HG03520 (cell line): ENCODE data around the gene STK39.
"Not testable (repeated sequence)": the region's sequence is repeated elsewhere in the genome, so short reads cannot be mapped to it uniquely, and the experiment has no call there.

Experiments used
- ATAC-seq: cut with Tn5 transposase; IDR thresholded peaks from one replicate; pipeline ENCODE4 v1.9.1; 2021; ENCODE audit warnings: mild to moderate bottlenecking, moderate library complexity; ENCODE audit not compliant: unreplicated experiment

STK39 gene

DNA sequence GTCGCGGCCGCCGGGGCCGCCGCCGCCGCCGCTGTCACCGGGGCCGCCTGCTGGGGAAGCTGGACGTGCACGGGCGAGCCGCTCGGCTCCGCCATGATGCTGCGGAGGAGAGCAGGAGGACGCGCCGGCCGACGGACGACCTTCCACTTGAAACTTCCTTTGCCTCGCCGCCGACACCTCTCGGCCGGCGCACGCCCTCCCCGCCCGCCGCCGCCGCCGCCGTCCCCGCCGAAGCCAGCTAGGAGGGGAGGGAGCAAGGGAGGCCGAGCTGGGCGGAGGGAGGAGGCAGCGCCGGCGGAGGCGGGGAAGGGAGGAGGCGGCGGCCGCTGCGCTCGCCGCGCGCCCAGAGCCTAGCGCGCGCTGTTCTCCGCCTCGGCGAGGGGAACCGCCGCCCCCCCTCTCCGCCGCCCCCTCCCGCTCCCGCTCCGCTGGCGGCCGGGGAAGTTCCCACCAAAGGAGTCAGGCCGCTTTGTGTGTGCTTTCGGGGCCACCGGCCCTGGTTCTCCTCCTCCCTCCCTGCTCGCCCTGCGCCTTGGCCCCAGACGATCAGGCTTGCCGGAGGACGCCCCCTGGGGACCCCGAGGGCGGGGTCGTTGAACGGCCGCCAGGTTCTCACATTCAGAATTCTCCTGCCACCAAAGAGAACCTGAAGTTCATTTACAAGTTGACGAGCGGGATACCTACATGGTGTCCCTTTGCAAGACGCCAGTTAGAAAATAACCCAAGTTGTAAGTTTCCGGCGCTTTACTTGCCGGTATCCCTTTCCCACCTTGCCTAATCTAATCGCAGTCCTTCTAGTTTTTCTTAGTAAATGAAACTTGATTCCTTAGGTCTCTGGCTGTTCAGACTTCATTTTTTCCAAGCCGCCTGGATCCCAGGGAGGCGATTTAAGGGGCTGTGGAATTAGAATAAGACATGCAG lies at the start of gene STK39:
Gene STK39 (minus strand): TSS at position 255 of the 921 bp plus-strand sequence. CDS start 160 bp downstream, at position 95.
- peak; percentile 75 for ATAC-seq

DNA sequence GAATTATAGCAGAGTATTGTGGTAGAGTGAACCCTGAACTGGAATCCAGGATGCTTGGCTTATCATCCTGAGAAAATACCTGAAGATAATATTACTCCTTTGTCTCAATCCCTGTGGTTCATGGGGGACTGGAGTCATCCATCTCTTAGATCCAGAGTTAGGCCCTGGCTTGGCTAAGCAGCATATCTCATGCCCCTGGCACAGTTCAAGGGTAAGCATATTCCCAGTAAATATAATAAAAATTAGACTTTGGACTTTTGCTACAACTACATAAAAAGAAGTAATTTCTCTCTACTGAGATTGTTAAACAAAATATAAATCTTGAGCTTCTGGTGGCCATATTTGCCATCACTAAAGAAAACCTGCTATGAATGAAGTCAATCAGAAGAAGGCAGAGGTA lies 47.7 kb upstream of the STK39 start:
- ATAC-seq = no peak

DNA sequence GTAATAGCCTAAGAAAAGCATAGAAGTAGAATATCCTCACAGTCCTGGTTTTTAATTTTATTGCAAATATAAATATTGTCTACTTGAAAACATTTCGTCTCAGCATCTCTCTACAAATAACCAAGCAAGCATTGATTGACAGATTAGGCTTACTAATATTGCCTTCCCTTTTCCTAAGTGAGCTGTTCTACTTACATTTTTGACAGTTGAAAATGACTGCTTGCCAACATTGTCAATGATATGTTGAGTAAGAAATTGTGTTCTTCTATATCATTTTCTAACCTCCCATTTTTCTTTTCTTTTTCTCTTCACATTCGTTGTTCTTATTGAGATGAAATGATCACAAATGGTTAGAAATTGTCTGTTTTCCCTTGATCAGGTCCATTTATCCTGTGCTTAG lies 47.0 kb upstream of the STK39 start:
- ATAC-seq = no peak

DNA sequence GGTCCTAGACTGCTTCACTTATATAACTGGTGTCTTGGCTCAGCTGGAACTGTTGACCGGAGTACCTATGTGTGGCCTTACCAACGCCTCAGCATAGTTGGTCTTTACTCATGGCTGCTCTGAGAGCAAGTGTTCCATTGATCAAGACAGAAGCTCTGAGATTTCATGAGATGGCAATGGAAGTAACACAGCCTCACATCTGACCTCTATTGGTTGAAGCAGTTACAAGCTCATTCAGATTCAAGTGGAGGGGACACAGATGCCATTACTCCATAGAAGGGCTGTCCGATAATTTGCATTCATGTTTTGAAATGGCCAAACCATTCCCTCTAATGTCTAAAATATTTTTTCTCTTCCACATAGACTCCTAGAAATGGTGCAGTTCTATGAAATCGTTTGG lies 46.4 kb upstream of the STK39 start:
- ATAC-seq = no peak

DNA sequence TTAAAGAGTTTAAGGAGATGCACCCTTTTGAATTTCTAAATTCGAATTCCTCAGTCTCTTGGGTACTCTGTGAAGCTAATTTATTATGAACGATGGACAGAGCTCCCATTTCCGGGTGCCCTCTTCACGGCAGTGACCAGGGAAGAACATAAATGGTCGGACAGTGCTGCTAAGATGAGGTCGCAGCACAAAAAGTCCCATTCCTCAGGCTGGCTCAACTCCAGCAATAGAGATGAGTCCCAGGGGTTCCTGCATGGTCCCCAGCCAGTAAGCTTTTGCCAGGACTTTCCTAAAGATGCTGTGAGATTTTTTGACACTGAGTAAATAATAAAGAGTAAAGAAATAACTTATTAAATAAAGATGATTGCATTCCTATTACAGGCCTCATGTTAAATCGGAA lies 43.0 kb upstream of the STK39 start:
- no peak for ATAC-seq

DNA sequence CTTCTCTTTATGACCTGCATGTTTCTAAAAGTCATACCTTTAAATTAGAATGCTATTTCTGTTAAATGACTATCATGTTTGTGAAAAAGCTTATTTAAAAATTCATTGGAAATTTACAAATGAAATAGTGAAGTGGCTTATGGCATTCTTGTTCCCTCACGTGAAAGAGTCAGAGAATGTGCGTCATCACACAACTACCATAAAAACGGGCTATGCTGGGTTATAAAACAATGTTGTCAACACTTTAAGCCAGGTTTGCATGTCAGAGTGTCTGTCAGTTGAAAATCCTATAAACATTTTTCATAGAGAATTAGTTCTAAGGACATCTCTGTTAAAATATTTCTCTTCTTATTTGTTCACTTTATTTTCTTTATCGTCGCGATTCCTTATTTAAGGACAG lies 42.5 kb upstream of the STK39 start:
- no peak for ATAC-seq

DNA sequence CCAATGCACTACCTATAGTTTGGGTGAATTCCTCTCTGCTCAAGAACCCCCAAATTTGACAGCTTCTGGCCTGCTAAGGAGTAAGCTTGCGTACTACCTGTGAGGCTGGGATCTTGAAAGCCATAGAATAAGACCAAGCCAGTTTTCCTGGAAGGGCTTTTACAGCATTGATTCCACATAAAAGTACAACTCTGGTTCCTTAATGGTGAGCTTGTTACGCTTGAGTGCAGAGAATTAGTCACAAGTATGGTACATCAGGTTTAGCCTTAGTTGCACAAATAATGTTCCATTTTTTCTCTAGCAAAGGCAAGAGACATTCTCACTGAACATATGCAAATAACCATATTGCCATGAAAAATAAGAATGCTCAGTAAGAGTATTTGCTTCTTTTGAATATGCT lies 39.1 kb upstream of the STK39 start:
- ATAC-seq = no peak

DNA sequence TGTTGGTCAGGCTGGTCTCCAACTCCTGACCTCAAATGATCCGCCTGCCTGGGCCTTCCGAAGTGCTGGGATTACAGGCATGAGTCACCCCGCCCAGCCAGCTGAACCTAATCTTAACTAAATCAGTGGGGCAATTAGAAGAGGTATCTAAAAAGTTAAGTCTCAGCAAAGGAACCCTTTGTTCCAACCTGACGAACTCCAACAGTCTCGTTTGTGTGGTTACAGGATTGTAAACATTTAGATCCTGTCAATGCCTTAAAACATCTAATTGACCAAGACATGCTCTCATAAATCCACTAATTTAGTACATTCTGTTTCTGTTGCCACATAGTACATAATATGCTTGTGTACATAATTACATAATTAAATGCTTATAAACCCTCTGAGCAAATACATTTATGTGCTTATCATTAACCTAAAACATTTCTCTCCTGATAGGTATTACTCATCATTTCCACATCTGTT lies 31.1 kb upstream of the STK39 start:
- ATAC-seq = no peak

DNA sequence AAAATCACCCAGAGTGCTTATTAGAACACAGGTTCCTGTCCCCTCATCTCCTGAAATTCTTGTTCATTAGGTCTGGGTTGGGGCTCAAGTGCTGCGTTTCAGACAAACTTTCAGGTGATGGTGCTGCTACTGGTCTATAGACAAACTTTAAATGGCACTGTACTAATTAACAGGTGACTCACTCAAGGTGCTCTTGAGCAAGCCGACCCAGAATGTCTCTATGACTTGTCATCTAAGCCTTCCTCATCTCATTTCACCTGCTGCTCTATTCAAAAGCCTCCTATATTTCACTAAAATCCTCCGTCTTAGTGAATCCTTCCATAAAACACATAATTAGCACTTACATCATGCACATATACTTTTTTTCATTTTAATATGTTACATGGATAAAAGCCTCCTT lies 29.9 kb upstream of the STK39 start:
- no peak for ATAC-seq

DNA sequence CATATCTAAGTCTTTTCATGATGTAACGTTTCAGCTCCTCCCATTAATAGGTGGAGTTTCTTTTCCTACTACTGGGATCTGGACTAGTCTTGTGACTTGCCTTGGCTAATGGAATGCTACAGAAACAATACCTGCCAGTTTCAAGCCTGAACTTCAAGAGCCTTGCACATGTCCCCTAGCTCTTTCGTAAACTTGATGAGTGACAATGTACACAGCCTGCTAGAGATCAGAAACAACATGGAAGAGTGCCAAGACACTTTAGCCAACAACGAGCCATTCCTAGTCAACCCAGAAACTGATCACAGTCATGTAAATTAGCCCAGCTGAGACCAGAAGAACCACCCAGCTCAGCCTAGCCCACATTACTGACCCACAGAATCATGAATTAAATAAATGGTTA lies 24.8 kb upstream of the STK39 start:
- ATAC-seq = no peak

DNA sequence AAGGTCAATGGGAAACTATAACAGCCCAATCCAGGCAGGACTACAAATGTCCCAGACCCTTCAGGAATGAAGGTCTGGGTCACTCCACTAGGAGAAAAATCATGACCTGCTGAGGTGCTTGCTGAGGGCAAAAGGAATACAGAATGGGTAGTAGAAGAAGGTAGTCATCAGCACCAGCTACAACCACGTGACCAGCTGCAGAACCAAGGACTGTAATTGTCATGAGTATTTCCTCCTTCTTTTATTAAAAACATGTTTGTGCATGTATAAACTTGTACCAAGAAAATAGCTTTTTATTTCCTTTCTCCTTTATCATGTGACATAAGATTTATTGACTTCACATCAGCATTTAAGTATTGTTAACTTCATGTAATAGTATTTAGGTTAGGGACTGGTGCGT lies 15.5 kb upstream of the STK39 start:
- ATAC-seq = not testable (repeated sequence)

DNA sequence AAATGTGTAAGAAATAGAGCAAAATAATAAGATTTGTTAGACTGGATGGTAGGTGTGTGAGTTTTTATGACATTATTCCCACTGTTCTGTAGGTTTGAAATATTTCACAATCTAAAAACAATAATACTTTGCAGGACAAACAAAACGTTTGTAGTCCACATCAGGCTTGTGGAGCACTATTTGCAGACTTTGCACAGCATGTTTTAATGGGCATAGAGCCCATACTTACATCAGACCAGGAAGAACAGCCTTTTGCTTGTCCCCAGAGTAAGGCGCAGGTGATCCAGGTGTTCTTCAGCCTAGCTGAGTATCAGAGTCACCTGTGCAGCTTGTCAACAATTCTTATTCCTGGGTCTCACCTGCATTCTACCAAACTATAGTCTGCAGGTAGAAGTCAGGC lies 9.1 kb upstream of the STK39 start:
- ATAC-seq = no peak

DNA sequence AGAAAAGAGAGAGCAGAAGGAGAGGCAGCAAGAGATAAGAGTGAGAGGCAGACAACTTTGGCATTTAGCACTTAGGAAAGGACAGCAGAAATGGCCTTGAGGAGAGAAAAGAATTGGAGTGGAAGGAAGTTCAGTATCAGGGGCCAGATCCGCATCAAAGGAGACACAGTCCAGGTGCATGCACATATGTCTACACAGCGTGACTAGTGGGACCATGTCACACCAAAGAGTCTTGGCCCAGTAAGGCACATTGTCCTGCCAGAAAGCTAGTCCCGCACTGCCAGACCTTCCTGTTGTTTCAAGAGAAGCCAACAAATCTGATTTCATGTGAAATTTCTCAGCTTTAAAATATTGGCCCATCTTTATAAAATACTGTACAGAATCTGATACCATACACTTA lies 8.5 kb upstream of the STK39 start:
- ATAC-seq = no peak

DNA sequence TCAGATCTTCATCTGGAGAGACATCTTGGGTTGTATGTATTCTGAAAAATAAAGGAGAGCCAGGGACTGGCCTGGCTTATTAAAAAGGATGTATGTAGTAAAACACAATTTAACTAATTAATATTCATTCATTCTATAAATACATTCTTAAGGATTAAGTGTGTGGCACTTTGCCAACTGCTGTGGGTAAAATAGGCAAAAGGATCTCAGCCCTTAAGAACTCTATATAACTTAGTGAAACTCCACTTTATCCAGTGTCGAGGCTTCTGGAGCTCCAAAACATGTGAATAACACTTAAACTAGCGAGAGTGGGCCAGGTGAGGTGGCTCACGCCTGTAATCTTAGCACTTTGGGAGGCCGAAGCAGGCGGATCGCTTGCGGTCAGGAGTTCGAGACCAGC lies 7.7 kb upstream of the STK39 start:
- ATAC-seq = no peak

DNA sequence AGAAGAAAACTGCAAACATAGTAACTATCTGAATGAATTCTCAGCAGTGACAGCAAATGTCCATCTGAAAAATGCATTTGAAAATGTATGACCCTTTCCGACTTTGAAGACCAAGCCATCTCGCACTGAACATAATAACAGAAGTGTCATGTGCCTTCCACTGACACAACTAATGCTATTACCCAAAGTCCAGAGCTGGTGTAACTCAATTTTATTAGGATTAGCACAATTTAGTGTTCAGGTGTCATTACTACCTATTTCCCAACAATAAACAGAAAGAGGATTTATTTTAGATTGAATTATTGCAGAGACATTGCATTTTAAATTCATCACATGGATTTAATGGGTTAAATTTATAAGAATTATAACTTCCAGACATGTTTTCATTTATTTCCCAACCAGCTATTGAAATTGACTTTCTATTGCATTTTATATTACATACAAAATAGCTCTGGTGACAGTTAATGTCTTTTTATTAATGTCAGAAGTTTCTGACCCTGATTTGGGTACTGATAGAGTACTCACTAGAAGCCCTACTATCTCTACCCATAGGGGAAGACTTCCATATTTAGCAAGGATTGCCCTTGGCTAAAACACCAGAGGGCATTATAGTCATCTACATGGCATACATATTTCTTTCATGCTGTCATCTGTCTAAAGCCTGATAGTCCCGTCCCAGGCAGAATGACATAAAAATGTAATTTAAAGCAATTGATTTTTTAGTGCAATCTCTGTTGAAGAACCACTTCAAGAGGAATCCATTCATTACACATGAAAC lies 7.0 kb upstream of the STK39 start:
- ATAC-seq = no peak

DNA sequence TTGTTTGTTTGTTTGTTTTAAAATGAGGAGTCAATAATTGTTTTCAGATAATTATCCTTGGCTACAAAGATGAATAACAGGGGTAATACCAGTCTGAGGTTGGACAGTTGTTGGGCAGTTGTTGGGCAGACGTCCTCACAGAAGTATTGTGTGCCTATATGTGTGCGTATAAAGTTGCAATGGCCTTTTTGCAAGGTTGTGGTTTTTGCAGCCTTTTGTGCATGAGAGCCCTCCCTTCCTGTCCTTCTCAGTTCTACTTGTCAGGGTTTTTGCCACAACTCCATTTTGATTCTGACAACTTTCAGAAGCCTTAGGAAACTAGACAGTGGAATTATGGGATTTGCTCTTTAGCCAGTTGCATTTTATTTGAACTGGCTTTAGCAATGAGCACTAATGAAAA lies 6.0 kb upstream of the STK39 start:
- no peak for ATAC-seq

DNA sequence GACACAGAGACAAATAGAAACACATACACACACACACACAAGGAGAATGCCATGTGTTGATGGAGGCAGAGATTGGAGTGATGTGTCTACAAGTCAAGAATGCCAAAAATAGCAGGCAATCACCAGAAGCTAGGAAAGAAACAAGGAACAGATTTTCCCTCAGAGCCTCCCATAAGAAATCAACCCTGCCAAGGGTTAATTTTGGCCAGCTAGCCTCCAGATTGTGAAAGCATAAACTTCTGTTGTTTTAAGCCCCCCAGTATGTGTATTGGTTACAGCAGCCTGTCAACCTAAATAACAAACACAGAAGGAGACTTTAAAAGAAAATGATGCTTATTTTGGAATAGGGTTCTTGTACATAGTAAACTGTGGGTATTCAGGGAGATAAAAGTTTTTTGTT lies 5.6 kb upstream of the STK39 start:
- no peak for ATAC-seq

DNA sequence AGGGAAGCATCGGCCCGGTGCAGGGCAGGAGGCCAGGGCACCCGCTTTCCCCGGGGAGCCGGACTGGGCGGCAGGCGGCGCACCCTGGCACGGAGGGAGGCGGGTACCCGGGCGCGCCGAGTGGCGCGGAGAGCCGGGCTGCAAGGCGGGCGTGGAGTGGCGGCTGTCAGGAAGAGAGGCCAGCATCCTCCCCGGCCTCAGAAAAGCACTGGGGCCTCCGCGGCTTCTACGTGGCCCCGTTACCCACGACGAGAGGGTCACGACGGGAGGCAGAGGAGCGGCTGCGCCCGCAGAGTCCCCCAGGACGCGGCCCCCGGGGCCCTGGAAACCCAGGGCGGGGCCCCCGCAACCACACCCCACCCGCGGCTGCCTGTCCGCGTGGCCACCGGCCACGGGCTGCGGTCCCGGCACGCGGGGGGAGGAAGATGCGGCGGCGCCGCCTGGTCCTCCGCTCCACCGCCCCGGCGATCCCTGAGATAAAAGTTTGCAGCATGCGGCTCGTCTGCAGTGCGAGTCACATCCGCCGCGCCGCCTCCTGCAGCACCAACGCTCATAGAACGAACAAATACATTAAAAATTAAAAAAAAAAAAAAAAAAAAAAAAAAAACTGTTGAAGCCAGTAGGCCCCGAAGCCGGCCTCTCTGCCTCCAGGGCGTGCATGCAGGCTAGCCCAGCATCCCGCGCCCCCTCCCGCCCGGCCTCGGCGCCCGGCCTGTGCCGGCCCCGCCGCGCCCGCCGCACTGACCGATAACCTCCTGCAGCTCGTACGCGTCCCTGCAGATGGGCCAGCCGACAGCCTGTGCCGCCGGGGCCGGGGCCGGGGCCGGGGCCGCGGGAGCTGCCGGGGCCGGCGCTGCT lies 683 bp downstream of the STK39 start:
- ATAC-seq = peak; percentile 61

DNA sequence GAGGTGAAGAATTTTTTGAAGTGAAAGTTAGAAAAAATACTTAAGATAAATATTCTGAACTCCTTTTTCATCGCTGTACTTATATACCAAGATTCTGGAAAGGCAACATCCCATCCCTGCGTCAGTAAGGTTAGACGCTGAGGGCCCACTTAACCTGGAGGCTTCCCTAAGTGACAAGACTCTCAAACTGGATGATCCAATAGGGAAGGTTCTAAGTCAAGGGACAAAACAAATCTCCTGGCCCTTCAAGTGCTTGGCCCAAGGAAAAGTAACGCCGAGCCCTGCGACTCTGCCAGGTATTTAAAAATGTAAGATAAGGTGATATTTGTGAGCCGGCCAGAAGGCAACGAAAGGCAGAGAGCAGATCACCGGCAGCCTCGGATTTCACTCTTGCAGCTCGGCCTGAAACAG lies 1.3 kb downstream of the STK39 start:
- ATAC-seq = no peak

DNA sequence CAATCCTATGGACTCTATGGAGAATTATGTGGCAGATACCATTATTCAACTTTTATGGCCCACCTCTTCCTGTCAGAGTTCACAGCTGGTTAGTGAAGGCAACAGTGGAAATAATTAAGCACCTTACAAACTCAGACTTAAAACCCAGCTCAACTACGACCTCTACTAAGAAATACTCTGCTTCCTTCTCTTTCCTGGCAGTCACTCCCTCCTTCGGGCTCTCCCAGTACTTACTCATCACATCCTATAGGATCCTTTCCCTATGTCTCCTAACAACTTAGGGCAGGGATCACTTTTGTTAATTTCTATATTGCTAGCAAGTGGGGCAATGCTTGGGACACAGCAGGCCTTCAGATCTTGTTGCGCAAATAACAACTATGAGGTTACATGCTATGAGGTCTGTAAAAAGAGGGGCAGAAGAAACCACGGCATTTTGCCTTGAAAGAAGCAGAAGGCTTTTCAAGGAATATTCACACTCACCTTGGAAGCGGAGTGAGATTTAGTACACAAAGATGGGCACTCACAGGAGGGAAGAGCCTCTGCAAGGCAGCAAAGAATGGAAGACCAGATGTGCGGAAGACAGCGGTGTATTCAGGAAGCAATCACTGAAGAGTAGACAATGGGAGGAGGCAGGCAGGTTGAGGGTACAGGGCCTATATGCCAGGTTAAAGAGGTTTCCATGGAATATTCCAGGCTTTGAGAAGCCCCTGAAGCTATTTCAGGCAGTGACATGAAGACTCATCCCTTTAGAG lies 2.1 kb downstream of the STK39 start:
- no peak for ATAC-seq
